Colonic mucosa (tissue), 4 donors: ENCODE data around the gene CSRNP3. TPM values are rescaled to one million over a fixed set of nuclear protein-coding genes. Genes with fewer than 3 reads are reported as not detected.

Experiments
- DNase-seq: peaks from one replicate; pipeline ENCODE4 v3.0.0-alpha.2; 2020
- H3K27ac ChIP-seq: fragments of 200-600 bp; one replicate; pipeline ENCODE4 v1.8.0; 2021
- H3K27me3 ChIP-seq: fragments of 200-600 bp; one replicate; pipeline ENCODE4 v1.8.0; 2021
- H3K36me3 ChIP-seq: fragments of 200-600 bp; one replicate; pipeline ENCODE4 v1.8.0; 2021
- H3K4me1 ChIP-seq: fragments of 200-600 bp; one replicate; pipeline ENCODE4 v1.8.0; 2021; ENCODE audit warnings: mild to moderate bottlenecking
- H3K4me3 ChIP-seq: fragments of 200-600 bp; one replicate; pipeline ENCODE4 v1.8.0; 2021
- H3K9ac ChIP-seq, 2 donors: one replicate each; pipeline ENCODE4 v1.7.0; 2013; ENCODE audit warnings: control low read depth in 2 of 2, low read depth in 2 of 2, low read length in 2 of 2
- H3K9me3 ChIP-seq: fragments of 200-600 bp; one replicate; pipeline ENCODE4 v1.8.0; 2021
- intact Hi-C: fragments of 100-400 bp; cut with DNase I; formaldehyde crosslinking; loops from one replicate; pipeline ENCODE4 v1.14.1; 2022
- total RNA-seq, 2 donors: library from RNA; stranded (reverse); fragmentation: NEBNext Ultra II Directional in 1 of 2; extraction: Animal tissue kit (Norgen Biotek cat#: 25700) in 1 of 2; gene quantifications; one replicate each; pipeline ENCODE4 v1.2.1, GENCODE V29; 2021
- TF ChIP-seq, protein P1 (sequence below): fragments of 200-600 bp; IDR thresholded peaks from one replicate; pipeline ENCODE4 v1.8.0; 2022; ENCODE audit warnings: antibody characterized with exemption, mild to moderate bottlenecking
- donor health status: healthy.
- donor health status: DM: no; HTN: no; CAD: no.
- donor health status: DM: no; HTN: no; CAD: no.

CSRNP3 gene
- total RNA-seq, 2 donors from 2014 or later = 1.5 to 2.0 TPM

DNA sequence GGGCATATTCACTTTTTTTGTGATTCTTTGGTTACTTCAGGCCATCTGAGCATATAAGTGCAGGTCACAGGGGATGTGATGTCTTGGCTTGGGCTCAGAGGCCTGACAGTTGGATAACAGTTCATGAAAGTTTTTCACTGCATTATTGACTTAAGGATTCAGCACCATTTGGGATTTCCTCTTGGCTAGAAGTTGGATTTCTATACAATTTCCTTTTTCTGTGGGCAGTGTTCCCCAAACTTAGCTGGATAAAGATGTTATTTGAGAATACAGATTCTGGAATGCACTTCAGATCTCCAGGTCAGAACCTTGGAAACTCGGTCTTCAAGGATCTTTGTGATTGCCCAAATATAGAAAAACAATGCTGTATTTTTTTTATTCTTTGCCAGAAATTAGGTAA is 246.6 kb downstream of the CSRNP3 start:
- H3K36me3 ChIP-seq = no peaks in the 10 kb centered on the region
- H3K27ac ChIP-seq = no peak overlapping the region
- intact Hi-C loops = no loop called here
- H3K9me3 ChIP-seq = no peaks in the 10 kb centered on the region
- H3K9ac ChIP-seq = no peak overlapping the region
- no peaks in the 10 kb centered on the region for H3K27me3 ChIP-seq
- H3K4me1 ChIP-seq = no peaks in the 10 kb centered on the region
- TF ChIP-seq, protein P1, sequence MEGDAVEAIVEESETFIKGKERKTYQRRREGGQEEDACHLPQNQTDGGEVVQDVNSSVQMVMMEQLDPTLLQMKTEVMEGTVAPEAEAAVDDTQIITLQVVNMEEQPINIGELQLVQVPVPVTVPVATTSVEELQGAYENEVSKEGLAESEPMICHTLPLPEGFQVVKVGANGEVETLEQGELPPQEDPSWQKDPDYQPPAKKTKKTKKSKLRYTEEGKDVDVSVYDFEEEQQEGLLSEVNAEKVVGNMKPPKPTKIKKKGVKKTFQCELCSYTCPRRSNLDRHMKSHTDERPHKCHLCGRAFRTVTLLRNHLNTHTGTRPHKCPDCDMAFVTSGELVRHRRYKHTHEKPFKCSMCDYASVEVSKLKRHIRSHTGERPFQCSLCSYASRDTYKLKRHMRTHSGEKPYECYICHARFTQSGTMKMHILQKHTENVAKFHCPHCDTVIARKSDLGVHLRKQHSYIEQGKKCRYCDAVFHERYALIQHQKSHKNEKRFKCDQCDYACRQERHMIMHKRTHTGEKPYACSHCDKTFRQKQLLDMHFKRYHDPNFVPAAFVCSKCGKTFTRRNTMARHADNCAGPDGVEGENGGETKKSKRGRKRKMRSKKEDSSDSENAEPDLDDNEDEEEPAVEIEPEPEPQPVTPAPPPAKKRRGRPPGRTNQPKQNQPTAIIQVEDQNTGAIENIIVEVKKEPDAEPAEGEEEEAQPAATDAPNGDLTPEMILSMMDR = no peak
- no peak overlapping the region for H3K4me3 ChIP-seq
- DNase-seq = no peak

DNA sequence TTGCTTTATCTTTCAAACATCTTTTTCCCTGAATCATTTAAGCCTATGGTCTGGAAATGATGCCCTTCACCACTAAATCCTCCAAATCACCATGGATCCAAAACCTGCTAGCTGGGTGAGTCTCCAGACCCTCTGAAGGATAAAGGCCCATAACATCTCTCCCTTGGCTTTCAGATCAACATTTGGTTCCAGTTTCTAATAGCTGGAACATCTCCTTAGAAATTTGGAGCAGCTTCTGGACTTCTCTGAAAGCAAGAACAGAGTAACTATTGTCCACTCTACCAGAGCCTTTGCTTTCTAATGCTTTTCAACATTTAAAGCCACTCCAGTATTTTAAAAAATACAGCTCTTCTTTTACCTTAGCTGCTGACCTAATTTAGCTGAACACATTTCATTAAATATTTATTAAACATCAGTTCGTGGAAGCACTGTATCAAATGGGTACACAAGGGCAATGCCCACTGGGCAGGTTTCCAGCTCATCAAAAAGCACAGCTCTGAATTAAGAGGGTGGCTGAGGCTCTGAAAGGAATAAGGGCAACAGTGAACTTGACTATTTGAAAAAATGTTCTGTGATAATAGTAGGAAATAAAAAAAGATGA is 249.2 kb downstream of the CSRNP3 start:
- TF ChIP-seq, protein P1 = no peak

DNA sequence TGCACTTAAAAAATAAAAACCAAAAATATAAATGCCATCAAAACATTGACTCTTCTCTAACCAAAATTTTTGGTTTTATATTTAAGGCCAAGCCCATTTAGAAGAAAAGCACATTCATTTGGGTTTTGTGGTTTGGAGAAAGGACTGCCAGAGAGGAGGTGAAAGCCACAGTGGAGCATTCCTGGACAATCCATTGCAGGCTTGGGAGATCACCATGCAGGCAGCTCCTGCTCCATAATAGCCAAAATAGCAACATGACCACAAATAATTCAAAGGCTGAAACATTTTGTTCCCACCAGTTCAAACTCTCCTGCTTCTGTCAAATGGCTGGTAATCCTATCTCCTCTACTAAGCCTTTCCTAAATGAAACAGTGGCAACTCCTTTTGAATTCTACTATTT is 251.0 kb downstream of the CSRNP3 start:
- no peaks in the 10 kb centered on the region for H3K9me3 ChIP-seq
- no peak overlapping the region for H3K27ac ChIP-seq
- no peaks in the 10 kb centered on the region for H3K36me3 ChIP-seq
- TF ChIP-seq, protein P1 = no peak
- no peaks in the 10 kb centered on the region for H3K4me1 ChIP-seq
- no peak overlapping the region for H3K9ac ChIP-seq
- H3K4me3 ChIP-seq = no peak overlapping the region
- intact Hi-C loops = no loop called here
- H3K27me3 ChIP-seq = no peaks in the 10 kb centered on the region
- no peak for DNase-seq

More for the DNA sequence above, 249.2 kb downstream of the CSRNP3 start:
- DNase-seq = no peak
- no peak overlapping the region for H3K4me3 ChIP-seq
- intact Hi-C loops = no loop called here
- H3K27ac ChIP-seq = no peak overlapping the region
- no peak overlapping the region for H3K9ac ChIP-seq
- no peaks in the 10 kb centered on the region for H3K27me3 ChIP-seq
- no peaks in the 10 kb centered on the region for H3K36me3 ChIP-seq
- no peaks in the 10 kb centered on the region for H3K4me1 ChIP-seq
- H3K9me3 ChIP-seq = no peaks in the 10 kb centered on the region

DNA sequence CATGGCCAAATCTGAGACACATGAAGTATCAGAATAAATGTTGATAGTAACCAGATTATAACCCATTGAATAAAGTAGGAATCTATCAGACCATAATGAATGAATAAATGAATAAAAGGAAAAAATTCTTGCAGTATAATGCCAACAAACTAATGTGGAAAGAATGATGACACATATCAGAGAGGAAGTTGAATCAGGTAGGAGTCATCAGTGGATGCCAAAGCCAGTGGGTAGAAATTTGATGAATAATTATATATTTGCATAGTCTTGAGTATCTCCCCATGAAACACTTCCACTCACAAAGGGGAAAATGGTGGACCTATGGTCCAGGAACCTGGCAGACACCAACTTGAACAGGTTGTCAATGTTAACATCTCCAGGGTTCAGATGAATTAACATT is 255.9 kb downstream of the CSRNP3 start:
- Histone ChIP-seq H3K9me3 (no peaks in the 10 kb centered on the region), H3K36me3 (no peaks in the 10 kb centered on the region), H3K9ac (no peak overlapping the region), H3K27me3 (no peaks in the 10 kb centered on the region), H3K4me3 (no peak overlapping the region), H3K27ac (no peak overlapping the region), H3K4me1 (no peaks in the 10 kb centered on the region)
- DNase-seq = no peak
- intact Hi-C loops = no loop called here
- TF ChIP-seq, protein P1 = no peak

Other genes starting within 250 kb of the CSRNP3 start
- under 1 TPM in 1 of 2 donors, not detected in 1; 0.05 TPM for gene SCN2A, start 230.3 kb upstream of the CSRNP3 start, total RNA-seq